Measurements from ENCODE around the gene EVX2. TPM values are rescaled to one million over a fixed set of nuclear protein-coding genes. Genes with fewer than 3 reads are reported as not detected.

EVX2 gene
- total and polyA plus RNA-seq, 7 donors = not detected

- WGBS, 3 donors = 31 to 32% (median 32%) methylated on average over 7 of the region's 7 CpGs
- peaks cover 4% of the 10 kb centered on the region for H3K4me1 ChIP-seq
- no peak overlapping the region for H3K4me3 ChIP-seq
- no peaks in the 10 kb centered on the region for H3K9me3 ChIP-seq
- TF ChIP-seq CTCF (IDR thresholded peaks at IDR 0.05) = no peak
- DNase-seq = no peak
- intact Hi-C loops (cut with DNase I) = loop anchor here in 1 of 2 donors (5.0 kb wide), 1 partner anchor 33 kb away; no protein-coding TSS in a partner anchor
- no peak for ATAC-seq
- H3K27me3 ChIP-seq (ENCODE audit: insufficient read depth in 3 of 3, low read length in 2 of 3) = peaks cover 2 to 99% (median 64%) of the 10 kb centered on the region in 3 donors
- no peaks in the 10 kb centered on the region for H3K36me3 ChIP-seq (ENCODE audit: insufficient read depth in 1 of 2, low read depth in 1 of 2)
- no peak overlapping the region for H3K27ac ChIP-seq
Observed at GRCh38 chr2:176110415-176111308, 26.9 kb upstream of the EVX2 start.

GRCh38 chr2:176109946-176110345 lies 26.2 kb upstream of the EVX2 start:
- intact Hi-C loops (cut with DNase I) = loop anchor here in 1 of 2 donors (5.0 kb wide), 1 partner anchor 33 kb away; no protein-coding TSS in a partner anchor
- DNase-seq (no peak), ATAC-seq (no peak)
- H3K27me3 ChIP-seq (ENCODE audit: insufficient read depth in 3 of 3, low read length in 2 of 3) = peaks cover 2 to 99% (median 69%) of the 10 kb centered on the region in 3 donors
- no peak for TF ChIP-seq CTCF (IDR thresholded peaks at IDR 0.05)
- H3K36me3 ChIP-seq (ENCODE audit: insufficient read depth in 1 of 2, low read depth in 1 of 2) = no peaks in the 10 kb centered on the region
- no peak overlapping the region for H3K4me3 ChIP-seq
- WGBS, 3 donors = 44 to 51% (median 49%) methylated on average over 4 of the region's 4 CpGs
- H3K9me3 ChIP-seq = no peaks in the 10 kb centered on the region
- H3K4me1 ChIP-seq = peaks cover 4% of the 10 kb centered on the region
- no peak overlapping the region for H3K27ac ChIP-seq

GRCh38 chr2:176109192-176109901 lies 25.6 kb upstream of the EVX2 start:
- no peak for ATAC-seq
- Histone ChIP-seq H3K36me3 (ENCODE audit: insufficient read depth in 1 of 2, low read depth in 1 of 2) (no peaks in the 10 kb centered on the region), H3K4me1 (peaks cover 9% of the 10 kb centered on the region), H3K9me3 (no peaks in the 10 kb centered on the region), H3K4me3 (no peak overlapping the region), H3K27ac (no peak overlapping the region), H3K27me3 (ENCODE audit: insufficient read depth in 3 of 3, low read length in 2 of 3) (peaks cover 2 to 99% (median 70%) of the 10 kb centered on the region in 3 donors)
- WGBS, 3 donors = 21 to 26% (median 22%) methylated on average over 26 of the region's 26 CpGs
- no peak for TF ChIP-seq CTCF (IDR thresholded peaks at IDR 0.05)
- intact Hi-C loops (cut with DNase I) = no loop called here
- DNase-seq = no peak

GRCh38 chr2:176107731-176108181 lies 24.0 kb upstream of the EVX2 start:
- TF ChIP-seq CTCF (IDR thresholded peaks at IDR 0.05) = no peak
- no peak for DNase-seq
- 1 to 4% (median 3%) methylated on average over 25 to 59 of the region's 59 CpGs for WGBS, 3 donors
- no peak for ATAC-seq
- intact Hi-C loops (cut with DNase I) = no loop called here
- Histone ChIP-seq H3K27me3 (ENCODE audit: insufficient read depth in 3 of 3, low read length in 2 of 3) (peaks cover 4 to 99% (median 68%) of the 10 kb centered on the region in 3 donors), H3K27ac (no peak overlapping the region), H3K9me3 (no peaks in the 10 kb centered on the region), H3K4me3 (no peak overlapping the region), H3K4me1 (peaks cover 14% of the 10 kb centered on the region), H3K36me3 (ENCODE audit: insufficient read depth in 1 of 2, low read depth in 1 of 2) (no peaks in the 10 kb centered on the region)

Data from psoas muscle (tissue), 8 donors.